HepG2 (cell line): ENCODE data around the gene COASY. TPM values are rescaled to one million over a fixed set of nuclear protein-coding genes. Genes with fewer than 3 reads are reported as not detected.

Experiments used
- CEBPG ChIP-seq: IDR thresholded peaks from 2 replicates; pipeline ENCODE4 v1.6.1; 2016
- FOXO1 ChIP-seq: sonication (generic); formaldehyde crosslinking; IDR thresholded peaks from 2 replicates; pipeline ENCODE4 v1.4.0; 2020; ENCODE audit warnings: missing genetic modification reagents
- GABPA ChIP-seq, 2 experiments: IDR thresholded peaks; 2 replicates each; pipeline ENCODE4 v1.6.1; 2011 to 2016; ENCODE audit warnings: low read depth in 2 of 2, low read length in 1 of 2, missing biosample characterization in 1 of 2, missing genetic modification characterization in 1 of 2
- HDAC1 ChIP-seq: sonication (generic); formaldehyde crosslinking; IDR thresholded peaks from 2 replicates; pipeline ENCODE4 v1.5.1; 2020; ENCODE audit warnings: mild to moderate bottlenecking, missing genetic modification reagents
- HMGXB4 ChIP-seq, 2 experiments: sonication (generic) in 1 of 2; formaldehyde crosslinking in 1 of 2; IDR thresholded peaks; 2 replicates each; pipeline versions ENCODE4 v1.4.0 to v1.6.1; 2018 to 2020; ENCODE audit warnings: missing genetic modification reagents in 2 of 2, borderline replicate concordance in 1 of 2, low read depth in 1 of 2, mild to moderate bottlenecking in 1 of 2, missing biosample characterization in 1 of 2
- KDM2A ChIP-seq: sonication (generic); formaldehyde crosslinking; IDR thresholded peaks from 2 replicates; pipeline ENCODE4 v1.4.0; 2020; ENCODE audit warnings: low read depth, missing genetic modification reagents, borderline replicate concordance
- KDM3A ChIP-seq: IDR thresholded peaks from 2 replicates; pipeline ENCODE4 v1.6.1; 2018; ENCODE audit warnings: low read depth, missing compliant biosample characterization
- KLF16 ChIP-seq, 2 experiments: sonication (generic) in 1 of 2; formaldehyde crosslinking in 1 of 2; IDR thresholded peaks; 2 replicates each; pipeline versions ENCODE4 v1.6.1 to v1.8.0; 2016 to 2023; ENCODE audit warnings: missing genetic modification reagents in 2 of 2, missing compliant biosample characterization in 1 of 2
- KMT2A ChIP-seq: sonication (generic); formaldehyde crosslinking; IDR thresholded peaks from 2 replicates; pipeline ENCODE4 v1.4.0; 2020; ENCODE audit warnings: missing genetic modification reagents
- MEF2D ChIP-seq: sonication (generic); formaldehyde crosslinking; IDR thresholded peaks from 2 replicates; pipeline ENCODE4 v1.5.1; 2020; ENCODE audit warnings: mild to moderate bottlenecking, missing genetic modification reagents
- MEIS1 ChIP-seq: sonication (generic); formaldehyde crosslinking; IDR thresholded peaks from 2 replicates; pipeline ENCODE4 v1.9.0; 2021; ENCODE audit warnings: mild to moderate bottlenecking, missing genetic modification reagents, moderate library complexity, borderline replicate concordance
- MIXL1 ChIP-seq: IDR thresholded peaks from 2 replicates; pipeline ENCODE4 v1.6.1; 2016
- MLX ChIP-seq: IDR thresholded peaks from 2 replicates; pipeline ENCODE4 v1.6.1; 2016
- MXD4 ChIP-seq: IDR thresholded peaks from 2 replicates; pipeline ENCODE4 v1.6.1; 2016; ENCODE audit warnings: mild to moderate bottlenecking, missing biosample characterization, missing genetic modification reagents
- RELA ChIP-seq: sonication (generic); formaldehyde crosslinking; IDR thresholded peaks from 2 replicates; pipeline ENCODE4 v1.4.0; 2020; ENCODE audit warnings: missing genetic modification reagents
- REPIN1 ChIP-seq: sonication (generic); formaldehyde crosslinking; IDR thresholded peaks from 2 replicates; pipeline ENCODE4 v1.8.0; 2022; ENCODE audit warnings: missing genetic modification reagents, low read depth, mild to moderate bottlenecking, borderline replicate concordance
- RNF219 ChIP-seq: sonication (generic); formaldehyde crosslinking; IDR thresholded peaks from 2 replicates; pipeline ENCODE4 v1.5.0; 2020; ENCODE audit warnings: mild to moderate bottlenecking, missing genetic modification reagents
- SALL2 ChIP-seq: sonication (generic); formaldehyde crosslinking; IDR thresholded peaks from 2 replicates; pipeline ENCODE4 v1.8.1; 2023; ENCODE audit warnings: mild to moderate bottlenecking, missing genetic modification reagents, inconsistent platforms
- SP1 ChIP-seq, 2 experiments: fragments of 450-650 bp in 1 of 2; sonication (generic) in 1 of 2; formaldehyde crosslinking in 1 of 2; IDR thresholded peaks; 2 replicates each; pipeline versions ENCODE4 v1.4.0 to v1.6.1; 2016 to 2020; ENCODE audit warnings: missing genetic modification reagents in 1 of 2
- ZNF34 ChIP-seq: sonication (generic); formaldehyde crosslinking; IDR thresholded peaks from 2 replicates; pipeline ENCODE4 v1.4.0; 2020; ENCODE audit warnings: mild to moderate bottlenecking, missing genetic modification reagents, borderline replicate concordance
- ZNF350 ChIP-seq: sonication (generic); formaldehyde crosslinking; IDR thresholded peaks from 2 replicates; pipeline ENCODE4 v1.4.0; 2020; ENCODE audit warnings: mild to moderate bottlenecking, low read depth, missing genetic modification reagents, borderline replicate concordance
- ZNF740 ChIP-seq: sonication (generic); formaldehyde crosslinking; IDR thresholded peaks from 2 replicates; pipeline ENCODE4 v1.4.0; 2020; ENCODE audit warnings: missing genetic modification reagents
- ZNF768 ChIP-seq: sonication (generic); formaldehyde crosslinking; IDR thresholded peaks from 2 replicates; pipeline ENCODE4 v1.4.0; 2020; ENCODE audit warnings: missing genetic modification reagents
- ZUFSP ChIP-seq: sonication (generic); formaldehyde crosslinking; IDR thresholded peaks from 2 replicates; pipeline ENCODE4 v1.9.0; 2021; ENCODE audit warnings: missing genetic modification reagents, mild to moderate bottlenecking, borderline replicate concordance
- polyA plus RNA-seq, 8 experiments: library from polyadenylated mRNA; depleted of rRNA in 3 of 8; stranded (reverse) in 7 of 8; unstranded in 1 of 8; fragments of >200 nt; fragmentation: Illumina TruSeq in 4 of 8; extraction: Trizol in 4 of 8; gene quantifications; 2 replicates each; pipeline versions ENCODE4 v1.2.1 to v1.2.3, GENCODE V29; 2011 to 2016; ENCODE audit warnings: low read depth in 4 of 8, missing spikeins in 1 of 8, mixed read lengths in 1 of 8; ENCODE audit not compliant: insufficient read depth in 1 of 8
- total RNA-seq, 5 experiments: library from RNA; depleted of rRNA; stranded (reverse); fragments of >200 nt; fragmentation: Illumina TruSeq; extraction: Trizol; gene quantifications; 2 replicates each; pipeline ENCODE4 v1.2.3, GENCODE V29; 2016; ENCODE audit warnings: low read depth in 1 of 5

The COASY gene
- total and polyA plus RNA-seq, 2 of the 13 experiments (the other 11 are each of a cell fraction or from before 2014, with no cell fraction given), result 90.7 to 125 TPM

GRCh38 chr17:42517516-42517915, 44.4 kb upstream of the COASY start (continued):
- TF ChIP-seq HMGXB4 (CRISPR knock-in tag; IDR thresholded peaks at IDR 0.05; ENCODE audit: borderline replicate concordance in 1 of 2, low read depth in 1 of 2) (peak; percentile 87 to 89; a peak in 3 of 4 replicates), MEF2D (CRISPR knock-in tag) (0 out of 2 replicates have a peak, but pooled peaks have one; percentile 1), SALL2 (CRISPR knock-in tag) (peak; percentile 74; the same call in 1 of the 2 replicates), MIXL1 (CRISPR knock-in tag) (peak; percentile 70; the same call in 1 of the 2 replicates), ZNF740 (peak; percentile 88), FOXO1 (CRISPR knock-in tag) (0 out of 2 replicates have a peak, but pooled peaks have one; percentile 52), KDM2A (CRISPR knock-in tag) (peak; percentile 70; the same call in 1 of the 2 replicates), MLX (CRISPR knock-in tag) (no peak), MXD4 (CRISPR knock-in tag) (peak; percentile 50; the same call in 1 of the 2 replicates), HDAC1 (CRISPR knock-in tag) (no peak), KMT2A (CRISPR knock-in tag) (0 out of 2 replicates have a peak, but pooled peaks have one; percentile 48), RNF219 (CRISPR knock-in tag) (no peak), ZUFSP (CRISPR knock-in tag) (no peak), SP1 (IDR thresholded peaks at IDR 0.05) (no peak), SP1 (CRISPR knock-in tag; IDR thresholded peaks at IDR 0.05) (peak; percentile 69; the same call in 1 of the 2 replicates), GABPA (IDR thresholded peaks at IDR 0.05; ENCODE audit: low read depth, low read length) (no peak), GABPA (CRISPR knock-in tag; IDR thresholded peaks at IDR 0.05; ENCODE audit: low read depth) (no peak), MEIS1 (CRISPR knock-in tag) (0 out of 2 replicates have a peak, but pooled peaks have one; percentile 74), ZNF34 (0 out of 2 replicates have a peak, but pooled peaks have one; percentile 58), KLF16 (CRISPR knock-in tag; IDR thresholded peaks at IDR 0.05) (peak in 1 of 2 experiments; percentile 39; a peak in 1 of 4 replicates), ZNF350 (no peak), KDM3A (CRISPR knock-in tag) (peak; percentile 92), REPIN1 (CRISPR knock-in tag) (peak; percentile 59; the same call in 1 of the 2 replicates), RELA (CRISPR knock-in tag) (0 out of 2 replicates have a peak, but pooled peaks have one; percentile 19), ZNF768 (CRISPR knock-in tag) (0 out of 2 replicates have a peak, but pooled peaks have one; percentile 44), CEBPG (no peak; the same call in 1 of the 2 replicates)
